HFF-Myc (cell line): ENCODE results near the gene F2.

Experiments used
- DNase-seq: peaks from one replicate; pipeline ENCODE4 v3.0.0-alpha.2; 2011; ENCODE audit warnings: low read depth; ENCODE audit errors: extremely low read depth
- H3K4me3 ChIP-seq: replicated peaks from 2 replicates; pipeline ENCODE4 v1.5.1; 2011; ENCODE audit warnings: low read depth, mild to moderate bottlenecking, control low read depth, low read length
- CTCF ChIP-seq: IDR thresholded peaks from 2 replicates; pipeline ENCODE4 v1.5.1; 2012; ENCODE audit warnings: mild to moderate bottlenecking, low read depth, low read length, control low read depth; ENCODE audit errors: missing control alignments

The F2 gene

DNA sequence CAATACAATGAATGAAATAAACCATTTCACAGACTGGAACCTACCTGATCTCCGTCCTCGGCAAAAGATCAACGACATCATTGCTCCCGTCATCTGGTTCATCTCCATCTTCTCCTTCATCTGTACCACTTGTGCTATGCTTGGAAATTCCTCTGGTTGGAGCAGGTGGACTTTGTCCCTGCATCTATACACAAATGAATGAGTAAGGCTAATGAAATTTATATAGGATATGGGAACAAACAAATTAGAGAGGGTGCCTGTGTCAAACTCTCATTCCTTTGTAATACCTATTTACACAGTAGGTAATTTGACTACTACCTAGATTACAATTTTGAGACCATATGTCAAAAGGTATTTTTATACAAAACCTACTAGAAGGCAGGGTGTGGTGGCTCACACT, 59.4 kb downstream of the F2 start:
- no peak for TF ChIP-seq CTCF
- no peak overlapping the region for H3K4me3 ChIP-seq
- DNase-seq = no peak
